Measurements from ENCODE around the gene MRPS30. TPM values are rescaled to one million over a fixed set of nuclear protein-coding genes. Genes with fewer than 3 reads are reported as not detected.

MRPS30 gene
- total RNA-seq, 1 donor from 2014 or later = 52.2 TPM

- Mint-ChIP-seq H3K4me3 (no peak overlapping the region), H3K36me3 (ENCODE audit: low read depth) (peaks cover 39% of the 10 kb centered on the region), H3K4me1 (no peaks in the 10 kb centered on the region), H3K9me3 (peaks cover 23% of the 10 kb centered on the region), H3K27me3 (ENCODE audit: low read depth) (no peaks in the 10 kb centered on the region), H3K27ac (ENCODE audit: unreplicated experiment) (no peak overlapping the region)
- DNase-seq (ENCODE audit: low read depth, low spot score) = no peak
- TF ChIP-seq CTCF (conservative IDR thresholded peaks at IDR 0.05) = no peak
Observed at GRCh38 chr5:44794371-44794770, 14.4 kb upstream of the MRPS30 start.

DNA sequence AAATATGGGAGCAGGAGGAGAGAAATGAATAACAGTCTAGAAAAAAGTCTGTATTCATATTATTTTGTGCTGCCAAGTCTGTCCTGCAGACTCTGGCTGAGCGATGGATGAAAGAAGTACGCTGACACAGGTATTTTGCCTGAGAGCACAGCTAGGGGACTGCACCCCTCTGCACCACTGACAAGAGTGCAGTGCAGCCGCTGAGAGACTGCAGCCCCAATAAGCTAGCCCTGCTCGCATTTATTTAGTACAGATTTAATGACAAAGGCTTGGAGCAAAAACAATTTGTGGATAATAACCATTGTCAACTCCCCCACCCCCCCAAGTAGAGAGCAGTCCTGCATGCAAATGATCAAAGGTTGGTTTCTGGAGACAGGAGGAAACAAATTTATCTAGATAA is 13.3 kb upstream of the MRPS30 start:
- no peak overlapping the region for H3K27ac Mint-ChIP-seq (ENCODE audit: unreplicated experiment)
- no peak for DNase-seq (ENCODE audit: low read depth, low spot score)
- H3K4me3 Mint-ChIP-seq = no peak overlapping the region
- H3K9me3 Mint-ChIP-seq = peaks cover 21% of the 10 kb centered on the region
- H3K4me1 Mint-ChIP-seq = no peaks in the 10 kb centered on the region
- H3K36me3 Mint-ChIP-seq (ENCODE audit: low read depth) = peaks cover 32% of the 10 kb centered on the region
- no peaks in the 10 kb centered on the region for H3K27me3 Mint-ChIP-seq (ENCODE audit: low read depth)
- no peak for TF ChIP-seq CTCF (conservative IDR thresholded peaks at IDR 0.05)

DNA sequence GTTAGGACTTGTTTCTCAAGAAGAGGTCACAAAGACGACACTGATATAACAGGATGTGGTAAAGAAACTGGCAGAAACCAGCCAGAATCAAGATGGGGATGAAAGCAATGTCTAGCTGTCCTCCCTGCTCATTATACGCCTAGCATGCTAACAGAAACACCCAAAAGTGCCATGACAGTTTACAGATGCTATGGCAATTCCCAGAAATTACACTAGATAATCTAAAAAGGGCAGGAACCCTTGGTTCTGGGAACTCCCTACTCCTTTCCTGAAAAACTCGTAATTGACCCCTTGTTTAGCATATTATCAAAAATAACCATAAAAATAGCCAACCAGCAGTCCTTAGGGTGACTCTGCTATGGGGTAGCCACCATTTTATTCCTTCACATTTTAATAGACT is 10.9 kb upstream of the MRPS30 start:
- no peak for DNase-seq (ENCODE audit: low read depth, low spot score)
- Mint-ChIP-seq H3K36me3 (ENCODE audit: low read depth) (peaks cover 27% of the 10 kb centered on the region), H3K4me3 (no peak overlapping the region), H3K4me1 (no peaks in the 10 kb centered on the region), H3K27ac (ENCODE audit: unreplicated experiment) (no peak overlapping the region), H3K27me3 (ENCODE audit: low read depth) (no peaks in the 10 kb centered on the region), H3K9me3 (peaks cover 19% of the 10 kb centered on the region)
- no peak for TF ChIP-seq CTCF (conservative IDR thresholded peaks at IDR 0.05)

- H3K27ac Mint-ChIP-seq (ENCODE audit: unreplicated experiment) = no peak overlapping the region
- no peaks in the 10 kb centered on the region for H3K27me3 Mint-ChIP-seq (ENCODE audit: low read depth)
- DNase-seq (ENCODE audit: low read depth, low spot score) = no peak
- H3K4me3 Mint-ChIP-seq = no peak overlapping the region
- peaks cover 10% of the 10 kb centered on the region for H3K9me3 Mint-ChIP-seq
- peaks cover 10% of the 10 kb centered on the region for H3K36me3 Mint-ChIP-seq (ENCODE audit: low read depth)
- TF ChIP-seq CTCF (conservative IDR thresholded peaks at IDR 0.05) = no peak
- H3K4me1 Mint-ChIP-seq = no peaks in the 10 kb centered on the region
Observed at GRCh38 chr5:44801992-44802391, 6.8 kb upstream of the MRPS30 start.

DNA sequence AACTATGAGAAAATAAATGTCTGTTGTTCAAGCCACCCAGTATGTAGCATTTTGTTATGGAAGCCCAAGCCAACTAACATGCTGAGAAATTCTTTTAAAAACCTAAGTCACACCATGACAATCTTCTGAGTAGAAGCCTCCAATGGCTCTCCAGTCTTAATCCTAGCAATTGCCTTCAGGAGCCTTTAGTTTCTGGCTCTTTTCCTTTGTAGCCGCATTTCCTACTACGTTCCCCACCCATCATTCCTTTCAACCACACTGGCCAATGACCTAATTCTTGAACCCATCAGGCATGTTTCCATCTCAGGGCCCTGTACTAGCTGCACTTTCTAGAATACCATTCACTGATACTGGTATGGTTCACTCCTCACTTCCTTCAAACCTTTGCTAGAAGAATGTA is 2.1 kb upstream of the MRPS30 start:
- no peak for DNase-seq (ENCODE audit: low read depth, low spot score)
- TF ChIP-seq CTCF (conservative IDR thresholded peaks at IDR 0.05) = no peak
- peaks cover 29% of the 10 kb centered on the region for H3K4me1 Mint-ChIP-seq
- no peak overlapping the region for H3K4me3 Mint-ChIP-seq
- no peaks in the 10 kb centered on the region for H3K36me3 Mint-ChIP-seq (ENCODE audit: low read depth)
- H3K9me3 Mint-ChIP-seq = no peaks in the 10 kb centered on the region
- no peaks in the 10 kb centered on the region for H3K27me3 Mint-ChIP-seq (ENCODE audit: low read depth)
- peak overlapping the region; percentile 37 for H3K27ac Mint-ChIP-seq (ENCODE audit: unreplicated experiment)

DNA sequence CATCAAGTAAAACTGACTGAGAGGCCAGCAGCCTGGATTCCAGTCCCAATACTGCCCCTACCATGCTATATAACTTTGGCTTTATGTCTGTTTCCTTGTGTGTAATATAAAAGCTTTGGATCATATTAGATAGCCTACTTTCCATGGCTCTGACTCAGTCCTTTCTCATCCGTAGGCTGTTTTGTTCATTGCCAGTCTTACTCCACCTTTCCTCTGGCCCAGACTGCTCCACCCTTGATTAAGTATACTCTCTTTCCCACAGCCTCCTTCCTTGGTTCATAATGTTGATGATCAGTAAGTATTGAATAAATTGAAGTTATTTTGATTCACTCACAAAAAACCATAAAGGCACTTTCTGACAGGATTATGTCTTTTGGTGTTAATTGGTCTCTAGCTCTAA is 1.5 kb upstream of the MRPS30 start:
- Mint-ChIP-seq H3K9me3 (no peaks in the 10 kb centered on the region), H3K27ac (ENCODE audit: unreplicated experiment) (no peak overlapping the region), H3K27me3 (ENCODE audit: low read depth) (no peaks in the 10 kb centered on the region), H3K36me3 (ENCODE audit: low read depth) (no peaks in the 10 kb centered on the region), H3K4me1 (peaks cover 32% of the 10 kb centered on the region), H3K4me3 (peak overlapping the region; percentile 59)
- no peak for TF ChIP-seq CTCF (conservative IDR thresholded peaks at IDR 0.05)
- DNase-seq (ENCODE audit: low read depth, low spot score) = no peak
